ENCODE measurements around the gene SMTNL2. TPM values are rescaled to one million over a fixed set of nuclear protein-coding genes. Genes with fewer than 3 reads are reported as not detected.
"Not testable (repeated sequence)": the region's sequence is repeated elsewhere in the genome, so short reads cannot be mapped to it uniquely, and the experiment has no call there.

Gene SMTNL2
- total and polyA plus RNA-seq, 5 donors from 2014 or later: not detected

- H3K4me1 ChIP-seq (ENCODE audit: control insufficient read depth, insufficient read depth, low read length, poor library complexity, severe bottlenecking): no peaks in the 10 kb centered on the region
- no peaks in the 10 kb centered on the region for H3K4me1 Mint-ChIP-seq
- H3K9me3 ChIP-seq (ENCODE audit: control insufficient read depth in 2 of 2, low read length in 2 of 2): peaks cover 0 to 5% of the 10 kb centered on the region in 2 experiments
- peaks cover 20% of the 10 kb centered on the region for H3K27me3 Mint-ChIP-seq
- no peaks in the 10 kb centered on the region for H3K36me3 Mint-ChIP-seq
- H3K36me3 ChIP-seq (ENCODE audit: control insufficient read depth, insufficient read depth, low read length): no peaks in the 10 kb centered on the region
- peaks cover 3% of the 10 kb centered on the region for H3K27me3 ChIP-seq (ENCODE audit: control insufficient read depth, insufficient read depth, low read length)
- no peak overlapping the region for H3K27ac Mint-ChIP-seq
- ATAC-seq (ENCODE audit: low read depth in 2 of 2) (no peak), DNase-seq (no peak)
- no peak overlapping the region for H3K4me3 ChIP-seq (ENCODE audit: low read depth, low read length)
- H3K9me3 Mint-ChIP-seq: peaks cover 0 to 1% (median 0%) of the 10 kb centered on the region in 7 donors
- H3K27ac ChIP-seq (ENCODE audit: insufficient read depth, low read length, poor library complexity, severe bottlenecking): no peak overlapping the region
- H3K4me3 Mint-ChIP-seq: no peak overlapping the region
These were observed 33.4 kb downstream of the SMTNL2 start for GRCh38 chr17:4617590-4618351.

- no peak overlapping the region for H3K4me3 ChIP-seq (ENCODE audit: low read depth, low read length)
- Mint-ChIP-seq H3K9me3 (peaks cover 0 to 1% (median 0%) of the 10 kb centered on the region in 7 donors), H3K4me3 (no peak overlapping the region), H3K27ac (no peak overlapping the region), H3K36me3 (peaks cover 3% of the 10 kb centered on the region), H3K4me1 (no peaks in the 10 kb centered on the region), H3K27me3 (peaks cover 18% of the 10 kb centered on the region)
- peaks cover 3% of the 10 kb centered on the region for H3K27me3 ChIP-seq (ENCODE audit: control insufficient read depth, insufficient read depth, low read length)
- ATAC-seq (ENCODE audit: low read depth in 2 of 2): no peak
- DNase-seq: no peak
- H3K9me3 ChIP-seq (ENCODE audit: control insufficient read depth in 2 of 2, low read length in 2 of 2): peaks cover 0 to 5% of the 10 kb centered on the region in 2 experiments
- no peaks in the 10 kb centered on the region for H3K36me3 ChIP-seq (ENCODE audit: control insufficient read depth, insufficient read depth, low read length)
- no peaks in the 10 kb centered on the region for H3K4me1 ChIP-seq (ENCODE audit: control insufficient read depth, insufficient read depth, low read length, poor library complexity, severe bottlenecking)
- H3K27ac ChIP-seq (ENCODE audit: insufficient read depth, low read length, poor library complexity, severe bottlenecking): no peak overlapping the region
These were observed 36.3 kb downstream of the SMTNL2 start for GRCh38 chr17:4620531-4621101.

DNA sequence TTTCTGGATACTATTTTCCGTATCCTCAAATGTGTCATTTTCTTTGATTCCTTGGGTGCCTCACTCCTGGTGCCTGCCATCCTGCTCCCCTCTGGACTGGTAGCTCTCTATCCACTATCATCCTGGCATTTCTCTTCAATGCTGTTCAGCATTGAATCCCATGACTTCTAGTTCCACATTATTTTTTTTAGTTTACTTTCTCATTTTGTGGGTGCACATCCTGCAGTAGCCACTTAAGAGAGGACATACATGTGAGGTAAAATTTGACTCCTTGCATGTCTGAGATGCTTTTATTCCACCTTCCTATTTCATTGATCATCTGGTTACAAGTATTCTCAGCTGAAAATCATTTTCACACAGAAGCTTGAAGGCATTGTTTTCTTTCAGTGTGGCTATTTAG lies 38.0 kb downstream of the SMTNL2 start:
- Histone ChIP-seq H3K4me3 (ENCODE audit: low read depth, low read length) (no peak overlapping the region), H3K36me3 (ENCODE audit: control insufficient read depth, insufficient read depth, low read length) (no peaks in the 10 kb centered on the region), H3K4me1 (ENCODE audit: control insufficient read depth, insufficient read depth, low read length, poor library complexity, severe bottlenecking) (no peaks in the 10 kb centered on the region), H3K9me3 (ENCODE audit: control insufficient read depth in 2 of 2, low read length in 2 of 2) (peaks cover 0 to 5% of the 10 kb centered on the region in 2 experiments), H3K27me3 (ENCODE audit: control insufficient read depth, insufficient read depth, low read length) (peaks cover 3% of the 10 kb centered on the region), H3K27ac (ENCODE audit: insufficient read depth, low read length, poor library complexity, severe bottlenecking) (no peak overlapping the region)
- DNase-seq (no peak), ATAC-seq (ENCODE audit: low read depth in 2 of 2) (no peak)
- Mint-ChIP-seq H3K4me1 (no peaks in the 10 kb centered on the region), H3K9me3 (peaks cover 0 to 1% (median 0%) of the 10 kb centered on the region in 7 donors), H3K4me3 (no peak overlapping the region), H3K36me3 (peaks cover 3% of the 10 kb centered on the region), H3K27me3 (peaks cover 25% of the 10 kb centered on the region), H3K27ac (no peak overlapping the region)

- peaks cover 3% of the 10 kb centered on the region for H3K36me3 Mint-ChIP-seq
- no peaks in the 10 kb centered on the region for H3K4me1 ChIP-seq (ENCODE audit: control insufficient read depth, insufficient read depth, low read length, poor library complexity, severe bottlenecking)
- no peak overlapping the region for H3K4me3 Mint-ChIP-seq
- no peaks in the 10 kb centered on the region for H3K4me1 Mint-ChIP-seq
- H3K9me3 Mint-ChIP-seq: peaks cover 0 to 1% (median 0%) of the 10 kb centered on the region in 7 donors
- H3K36me3 ChIP-seq (ENCODE audit: control insufficient read depth, insufficient read depth, low read length): no peaks in the 10 kb centered on the region
- DNase-seq (no peak), ATAC-seq (ENCODE audit: low read depth in 2 of 2) (no peak)
- no peak overlapping the region for H3K27ac Mint-ChIP-seq
- H3K9me3 ChIP-seq (ENCODE audit: control insufficient read depth in 2 of 2, low read length in 2 of 2): peaks cover 0 to 5% of the 10 kb centered on the region in 2 experiments
- H3K27me3 Mint-ChIP-seq: peaks cover 26% of the 10 kb centered on the region
- no peak overlapping the region for H3K4me3 ChIP-seq (ENCODE audit: low read depth, low read length)
- H3K27me3 ChIP-seq (ENCODE audit: control insufficient read depth, insufficient read depth, low read length): peaks cover 3% of the 10 kb centered on the region
- no peak overlapping the region for H3K27ac ChIP-seq (ENCODE audit: insufficient read depth, low read length, poor library complexity, severe bottlenecking)
These were observed 38.9 kb downstream of the SMTNL2 start for GRCh38 chr17:4623249-4623648.

GRCh38 chr17:4624451-4624911 lies 40.2 kb downstream of the SMTNL2 start:
- H3K4me3 ChIP-seq (ENCODE audit: low read depth, low read length); H3K36me3 ChIP-seq (ENCODE audit: control insufficient read depth, insufficient read depth, low read length); ATAC-seq (ENCODE audit: low read depth in 2 of 2); H3K9me3 ChIP-seq (ENCODE audit: control insufficient read depth in 2 of 2, low read length in 2 of 2); H3K27ac ChIP-seq (ENCODE audit: insufficient read depth, low read length, poor library complexity, severe bottlenecking); H3K9me3 Mint-ChIP-seq; H3K27ac Mint-ChIP-seq; H3K4me1 Mint-ChIP-seq; H3K4me3 Mint-ChIP-seq; H3K36me3 Mint-ChIP-seq; H3K4me1 ChIP-seq (ENCODE audit: control insufficient read depth, insufficient read depth, low read length, poor library complexity, severe bottlenecking); DNase-seq; H3K27me3 ChIP-seq (ENCODE audit: control insufficient read depth, insufficient read depth, low read length): not testable (repeated sequence)
- peaks cover 22% of the 10 kb centered on the region for H3K27me3 Mint-ChIP-seq

GRCh38 chr17:4625181-4625617 lies 40.9 kb downstream of the SMTNL2 start:
- Histone ChIP-seq H3K4me3 (ENCODE audit: low read depth, low read length) (no peak overlapping the region), H3K9me3 (ENCODE audit: control insufficient read depth in 2 of 2, low read length in 2 of 2) (peaks cover 0 to 5% of the 10 kb centered on the region in 2 experiments), H3K27ac (ENCODE audit: insufficient read depth, low read length, poor library complexity, severe bottlenecking) (no peak overlapping the region), H3K36me3 (ENCODE audit: control insufficient read depth, insufficient read depth, low read length) (no peaks in the 10 kb centered on the region), H3K27me3 (ENCODE audit: control insufficient read depth, insufficient read depth, low read length) (peaks cover 3% of the 10 kb centered on the region), H3K4me1 (ENCODE audit: control insufficient read depth, insufficient read depth, low read length, poor library complexity, severe bottlenecking) (no peaks in the 10 kb centered on the region)
- no peak overlapping the region for H3K4me3 Mint-ChIP-seq
- ATAC-seq (ENCODE audit: low read depth in 2 of 2) (no peak), DNase-seq (no peak)
- peaks cover 22% of the 10 kb centered on the region for H3K27me3 Mint-ChIP-seq
- H3K9me3 Mint-ChIP-seq: peaks cover 0 to 1% (median 0%) of the 10 kb centered on the region in 7 donors
- H3K27ac Mint-ChIP-seq: no peak overlapping the region
- no peaks in the 10 kb centered on the region for H3K4me1 Mint-ChIP-seq
- H3K36me3 Mint-ChIP-seq: peaks cover 3% of the 10 kb centered on the region

DNA sequence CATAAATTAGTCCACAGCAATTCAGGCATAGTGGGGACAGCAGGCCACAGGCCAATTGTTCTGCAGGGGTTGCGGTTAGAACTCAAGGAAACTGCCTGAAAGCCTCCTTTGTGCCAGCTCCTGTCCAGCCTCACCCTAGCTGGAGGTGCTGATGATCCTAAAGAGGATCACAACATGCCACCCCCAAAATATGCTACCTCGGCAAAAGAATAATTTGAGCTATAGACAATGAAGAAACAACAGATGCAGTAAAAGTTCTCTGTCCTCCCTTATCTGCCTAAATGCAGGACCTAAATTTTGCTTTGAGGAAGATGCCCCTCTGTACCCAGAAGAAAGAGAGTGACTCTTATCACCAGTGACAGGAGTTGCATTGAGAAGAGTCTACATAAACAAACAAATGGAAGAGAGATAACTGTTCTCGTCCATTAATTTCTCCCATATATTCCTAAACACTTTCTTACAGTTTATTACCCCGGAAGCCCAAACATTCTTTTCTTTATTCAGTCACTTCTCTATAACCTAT lies 42.5 kb downstream of the SMTNL2 start:
- Mint-ChIP-seq H3K4me1 (no peaks in the 10 kb centered on the region), H3K9me3 (peaks cover 0 to 1% (median 0%) of the 10 kb centered on the region in 7 donors), H3K4me3 (no peak overlapping the region), H3K27me3 (peaks cover 17% of the 10 kb centered on the region), H3K36me3 (peaks cover 3% of the 10 kb centered on the region), H3K27ac (no peak overlapping the region)
- Histone ChIP-seq H3K4me3 (ENCODE audit: low read depth, low read length) (no peak overlapping the region), H3K27me3 (ENCODE audit: control insufficient read depth, insufficient read depth, low read length) (peaks cover under 1% of the 10 kb centered on the region), H3K36me3 (ENCODE audit: control insufficient read depth, insufficient read depth, low read length) (no peaks in the 10 kb centered on the region), H3K27ac (ENCODE audit: insufficient read depth, low read length, poor library complexity, severe bottlenecking) (no peak overlapping the region), H3K9me3 (ENCODE audit: control insufficient read depth in 2 of 2, low read length in 2 of 2) (peaks cover 0 to 5% of the 10 kb centered on the region in 2 experiments), H3K4me1 (ENCODE audit: control insufficient read depth, insufficient read depth, low read length, poor library complexity, severe bottlenecking) (no peaks in the 10 kb centered on the region)
- ATAC-seq (ENCODE audit: low read depth in 2 of 2) (no peak), DNase-seq (no peak)

All from CD4-positive, CD25-positive, alpha-beta regulatory T cell (primary cell).